Memory B cell (primary cell): ENCODE data around the gene CTU1.

ENCODE experiments used
- ATAC-seq: fragments of 150-1000 bp; cut with Tn5 transposase; 2 replicates; pipeline ENCODE4 v1.10.0; 2021; ENCODE audit warnings: low read depth, mild to moderate bottlenecking, moderate library complexity
- DNase-seq, 2 donors: peaks; one replicate each; pipeline ENCODE4 v3.0.0; 2022; ENCODE audit warnings: low spot score in 2 of 2
- H3K27ac Mint-ChIP-seq: one replicate; pipeline ENCODE4 v1.8.0; 2022; ENCODE audit warnings: mild to moderate bottlenecking, moderate library complexity, mixed read lengths
- H3K27me3 Mint-ChIP-seq: one replicate; pipeline ENCODE4 v1.8.0; 2022; ENCODE audit warnings: mixed read lengths
- H3K36me3 Mint-ChIP-seq: one replicate; pipeline ENCODE4 v1.8.0; 2022; ENCODE audit warnings: mild to moderate bottlenecking, mixed read lengths
- H3K4me1 Mint-ChIP-seq: one replicate; pipeline ENCODE4 v1.8.0; 2022; ENCODE audit warnings: mixed read lengths
- H3K4me3 Mint-ChIP-seq: one replicate; pipeline ENCODE4 v1.8.0; 2022; ENCODE audit warnings: mild to moderate bottlenecking, moderate library complexity, mixed read lengths
- H3K9me3 Mint-ChIP-seq: one replicate; pipeline ENCODE4 v1.8.0; 2022; ENCODE audit warnings: mixed read lengths

CTU1 gene

DNA sequence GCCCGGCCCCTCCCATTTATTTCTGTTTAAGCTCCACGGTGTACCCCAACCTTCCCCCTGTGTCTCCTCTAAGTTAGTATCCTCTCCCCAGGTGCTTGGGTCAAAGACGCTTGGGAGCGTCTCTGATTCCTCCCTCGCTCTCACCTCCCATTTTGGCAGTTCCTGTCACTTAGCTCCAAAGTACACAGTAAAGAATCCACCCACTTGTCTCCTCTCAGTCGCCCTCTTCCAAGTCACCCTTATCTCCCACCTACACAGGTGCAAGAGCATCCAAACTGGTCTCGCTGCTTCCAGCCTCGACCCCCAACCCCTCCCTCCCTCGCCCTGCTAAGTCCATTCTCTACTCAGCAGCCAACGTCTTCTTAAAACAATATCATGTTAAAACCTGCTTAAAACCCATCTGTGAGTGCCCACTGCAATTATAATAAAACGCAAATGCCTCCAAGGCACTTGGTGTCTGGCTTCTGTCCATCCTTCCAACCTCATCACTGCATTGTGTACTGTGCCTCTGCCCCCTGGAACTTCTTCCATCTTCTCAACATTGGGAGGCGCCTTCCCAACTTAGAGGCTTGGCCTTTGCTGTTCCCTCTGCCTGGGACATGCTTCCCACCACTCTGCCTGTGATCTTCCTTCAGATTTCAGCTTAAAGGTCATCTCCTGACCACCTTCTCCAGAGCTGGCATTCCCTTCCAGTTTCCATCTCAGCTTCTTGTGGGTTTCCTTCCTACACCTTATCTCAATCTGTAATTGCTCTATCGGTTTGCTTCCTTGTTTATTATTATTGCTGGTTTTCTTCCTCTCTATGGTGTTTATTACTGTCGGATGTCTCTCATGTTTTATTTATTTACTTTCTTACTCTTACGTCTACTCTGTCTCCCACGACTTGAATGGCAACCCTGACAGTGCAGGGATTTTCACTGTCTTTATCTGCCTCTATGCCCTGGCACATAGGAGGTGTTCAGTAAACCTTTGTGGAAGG is 16.0 kb downstream of the CTU1 start:
- H3K36me3 Mint-ChIP-seq = peaks cover 10% of the 10 kb centered on the region
- peaks cover 7% of the 10 kb centered on the region for H3K4me1 Mint-ChIP-seq
- H3K9me3 Mint-ChIP-seq = no peaks in the 10 kb centered on the region
- ATAC-seq (no peak), DNase-seq (no peak)
- H3K27me3 Mint-ChIP-seq = no peaks in the 10 kb centered on the region
- H3K27ac Mint-ChIP-seq = no peak overlapping the region
- no peak overlapping the region for H3K4me3 Mint-ChIP-seq

DNA sequence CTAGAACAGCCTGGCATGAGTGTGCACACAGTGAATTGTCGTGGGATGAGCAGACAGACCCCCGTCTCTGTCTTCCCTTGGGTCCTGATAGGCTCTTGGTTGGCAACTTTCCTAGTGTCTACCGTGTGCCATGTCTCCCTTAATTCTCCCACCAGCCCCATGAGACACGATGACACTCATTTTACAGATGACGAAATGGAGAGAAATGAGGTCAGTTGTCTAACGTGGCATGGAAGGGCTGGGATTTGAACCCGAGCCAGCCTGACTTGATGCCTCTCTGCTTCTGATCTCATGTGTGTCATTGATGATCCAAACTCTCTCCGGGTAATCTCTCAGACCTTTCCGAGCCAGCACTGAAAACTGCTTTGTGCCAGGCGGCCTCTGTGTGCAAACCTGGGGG is 17.1 kb downstream of the CTU1 start:
- no peak overlapping the region for H3K4me3 Mint-ChIP-seq
- H3K9me3 Mint-ChIP-seq = no peaks in the 10 kb centered on the region
- ATAC-seq (no peak), DNase-seq (no peak)
- no peak overlapping the region for H3K27ac Mint-ChIP-seq
- H3K27me3 Mint-ChIP-seq = no peaks in the 10 kb centered on the region
- H3K4me1 Mint-ChIP-seq = peaks cover 2% of the 10 kb centered on the region
- peaks cover 10% of the 10 kb centered on the region for H3K36me3 Mint-ChIP-seq

DNA sequence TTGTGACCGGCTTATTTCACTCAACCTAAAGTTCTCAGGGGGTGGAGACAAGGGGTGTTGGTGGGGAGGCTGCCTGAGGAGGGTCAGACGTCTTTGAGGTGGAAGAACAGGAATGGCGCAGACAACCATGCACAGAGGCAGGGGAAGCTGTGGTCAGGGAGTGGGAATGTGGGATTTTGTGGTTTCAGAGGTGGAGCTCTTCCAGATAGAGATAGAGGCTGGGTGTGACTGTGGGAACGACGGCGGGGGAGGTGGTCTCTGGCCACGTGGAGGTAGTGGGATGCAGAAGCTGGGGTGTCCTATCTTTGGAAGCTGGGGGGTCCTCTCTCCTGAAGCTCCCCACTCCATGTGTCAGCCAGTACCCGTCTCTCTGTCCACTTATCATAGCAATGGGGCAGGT is 17.7 kb downstream of the CTU1 start:
- peaks cover 10% of the 10 kb centered on the region for H3K36me3 Mint-ChIP-seq
- no peak for DNase-seq
- no peak overlapping the region for H3K4me3 Mint-ChIP-seq
- ATAC-seq = no peak
- H3K27me3 Mint-ChIP-seq = no peaks in the 10 kb centered on the region
- H3K4me1 Mint-ChIP-seq = peaks cover 2% of the 10 kb centered on the region
- H3K27ac Mint-ChIP-seq = no peak overlapping the region
- no peaks in the 10 kb centered on the region for H3K9me3 Mint-ChIP-seq

DNA sequence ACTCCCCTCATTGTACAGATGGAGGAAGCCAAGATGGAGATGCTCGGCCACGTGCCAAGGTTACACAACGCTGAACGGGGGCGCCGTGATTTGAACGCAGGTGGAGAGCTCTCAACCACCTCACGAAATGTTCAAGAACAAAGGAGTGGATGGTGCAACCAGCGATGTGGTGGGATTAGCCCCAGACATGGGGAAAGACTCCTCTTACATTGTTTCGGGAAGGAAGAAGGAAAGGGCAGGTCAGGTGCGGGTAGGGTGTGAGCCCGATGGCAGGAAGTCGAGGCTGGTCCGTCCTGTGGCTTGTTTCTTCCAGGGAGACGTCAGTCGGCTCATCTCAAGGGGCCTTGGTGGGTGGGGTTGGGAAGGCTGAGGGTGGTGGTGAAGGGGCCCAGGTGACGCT is 18.4 kb downstream of the CTU1 start:
- H3K27me3 Mint-ChIP-seq = no peaks in the 10 kb centered on the region
- H3K4me1 Mint-ChIP-seq = peaks cover 2% of the 10 kb centered on the region
- no peak overlapping the region for H3K4me3 Mint-ChIP-seq

DNA sequence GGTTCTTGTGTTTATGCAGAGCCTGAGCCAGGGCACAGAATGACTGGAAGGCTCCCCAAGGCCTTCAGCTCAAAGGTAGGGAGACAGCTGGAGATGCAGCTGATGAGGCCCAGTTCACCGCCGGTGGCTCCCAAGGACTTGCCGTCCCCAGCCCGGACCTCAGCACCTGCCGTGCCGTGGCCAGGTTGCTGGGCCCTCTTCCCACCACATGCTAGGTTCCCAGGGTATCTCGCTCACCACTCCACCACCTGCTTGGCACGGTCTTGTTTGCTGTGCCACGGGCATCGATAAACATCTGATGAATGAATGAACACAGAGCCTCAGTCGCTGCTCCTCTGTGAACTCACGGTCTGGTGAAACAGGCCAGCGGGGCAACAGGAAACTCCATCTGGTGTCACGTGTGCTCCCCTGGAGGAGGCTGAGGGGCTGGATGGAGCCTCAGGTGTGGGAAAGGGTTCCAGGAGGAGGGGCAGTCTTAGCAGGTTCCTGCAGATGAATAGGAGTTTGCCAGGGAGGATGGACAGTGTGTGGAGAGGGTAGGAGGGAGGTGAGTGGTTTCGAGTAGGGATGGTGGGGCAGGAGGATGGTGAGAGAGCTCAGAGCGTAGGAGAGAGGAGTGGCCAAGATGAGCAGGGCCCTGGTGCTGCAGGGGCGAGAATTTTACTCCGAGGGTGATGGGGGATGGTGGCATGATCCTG is 21.9 kb downstream of the CTU1 start:
- Mint-ChIP-seq H3K27me3 (peaks cover 18% of the 10 kb centered on the region), H3K4me3 (no peak overlapping the region), H3K4me1 (peaks cover 5% of the 10 kb centered on the region), H3K9me3 (no peaks in the 10 kb centered on the region), H3K27ac (no peak overlapping the region), H3K36me3 (peaks cover 10% of the 10 kb centered on the region)
- DNase-seq = no peak
- no peak for ATAC-seq

More for the DNA sequence above, 18.4 kb downstream of the CTU1 start:
- DNase-seq = no peak
- ATAC-seq = no peak
- Mint-ChIP-seq H3K9me3 (no peaks in the 10 kb centered on the region), H3K27ac (no peak overlapping the region), H3K36me3 (peaks cover 10% of the 10 kb centered on the region)

DNA sequence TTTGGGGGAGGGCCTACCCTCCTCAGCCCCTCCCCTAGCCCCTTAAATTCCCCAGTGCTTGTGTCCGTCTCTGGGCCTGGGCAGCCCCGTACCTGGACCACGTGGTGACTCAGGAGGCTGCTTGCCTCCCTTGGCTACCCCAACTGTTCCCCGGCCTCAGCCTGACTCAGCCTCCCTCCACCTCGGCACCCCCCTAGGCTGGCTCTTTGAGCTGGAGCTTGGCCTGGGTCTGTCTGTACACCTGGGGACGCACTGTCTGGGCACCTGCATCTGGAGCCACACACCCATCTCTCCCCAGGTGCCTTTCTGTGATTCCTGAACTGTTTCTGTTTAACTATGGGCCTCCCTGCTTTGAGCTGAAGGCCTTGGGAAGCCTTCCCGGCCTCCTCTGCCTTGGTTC is 23.7 kb downstream of the CTU1 start:
- no peak overlapping the region for H3K4me3 Mint-ChIP-seq
- no peak for DNase-seq
- peaks cover 12% of the 10 kb centered on the region for H3K36me3 Mint-ChIP-seq
- peaks cover 5% of the 10 kb centered on the region for H3K4me1 Mint-ChIP-seq
- H3K27ac Mint-ChIP-seq = no peak overlapping the region
- H3K27me3 Mint-ChIP-seq = peaks cover 18% of the 10 kb centered on the region
- H3K9me3 Mint-ChIP-seq = no peaks in the 10 kb centered on the region
- ATAC-seq = no peak

DNA sequence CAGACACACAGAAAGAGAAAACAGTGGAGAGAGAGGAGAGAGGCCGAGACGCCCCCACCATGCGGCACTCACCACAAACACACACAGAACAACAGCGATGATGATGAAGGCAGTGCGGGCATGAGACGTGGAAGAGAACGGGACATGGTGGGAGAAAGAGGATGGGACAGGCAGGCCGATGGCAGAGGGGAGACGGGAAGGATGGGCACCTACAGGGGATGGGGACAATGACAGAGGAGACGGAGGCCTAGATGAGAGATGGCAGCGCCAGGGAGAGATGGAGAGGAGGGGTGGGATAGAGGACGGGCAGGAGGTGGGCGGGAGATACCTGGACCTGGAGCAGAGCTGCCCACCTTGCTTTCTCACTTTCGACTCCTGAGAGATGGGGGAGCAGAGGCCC is 24.4 kb downstream of the CTU1 start:
- Mint-ChIP-seq H3K27ac (no peak overlapping the region), H3K27me3 (peaks cover 18% of the 10 kb centered on the region), H3K9me3 (no peaks in the 10 kb centered on the region), H3K36me3 (peaks cover 10% of the 10 kb centered on the region), H3K4me3 (no peak overlapping the region), H3K4me1 (peaks cover 5% of the 10 kb centered on the region)
- DNase-seq (no peak), ATAC-seq (no peak)

DNA sequence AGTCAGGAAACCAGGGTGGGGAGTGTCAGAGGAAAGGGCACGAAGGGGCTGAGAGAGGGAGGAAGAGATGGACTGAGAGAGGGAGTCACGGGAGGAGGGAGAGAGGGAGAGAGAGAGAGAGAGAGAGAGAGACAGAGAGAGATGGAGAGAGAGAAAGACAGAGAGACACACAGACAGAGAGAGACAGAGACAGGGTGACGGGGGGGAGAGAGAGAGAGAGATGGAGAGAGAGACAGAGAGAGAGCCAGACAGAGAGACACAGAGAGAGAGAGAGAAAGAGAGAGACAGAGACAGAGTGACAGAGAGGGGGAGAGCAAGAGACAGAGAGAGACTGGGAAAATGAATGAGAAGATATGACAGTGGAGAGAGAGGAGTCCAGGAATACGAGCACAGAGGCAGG is 25.0 kb downstream of the CTU1 start:
- Mint-ChIP-seq H3K4me3 (no peak overlapping the region), H3K27ac (no peak overlapping the region), H3K27me3 (peaks cover 18% of the 10 kb centered on the region), H3K36me3 (peaks cover 10% of the 10 kb centered on the region), H3K4me1 (peaks cover 5% of the 10 kb centered on the region), H3K9me3 (no peaks in the 10 kb centered on the region)
- DNase-seq (no peak), ATAC-seq (no peak)

DNA sequence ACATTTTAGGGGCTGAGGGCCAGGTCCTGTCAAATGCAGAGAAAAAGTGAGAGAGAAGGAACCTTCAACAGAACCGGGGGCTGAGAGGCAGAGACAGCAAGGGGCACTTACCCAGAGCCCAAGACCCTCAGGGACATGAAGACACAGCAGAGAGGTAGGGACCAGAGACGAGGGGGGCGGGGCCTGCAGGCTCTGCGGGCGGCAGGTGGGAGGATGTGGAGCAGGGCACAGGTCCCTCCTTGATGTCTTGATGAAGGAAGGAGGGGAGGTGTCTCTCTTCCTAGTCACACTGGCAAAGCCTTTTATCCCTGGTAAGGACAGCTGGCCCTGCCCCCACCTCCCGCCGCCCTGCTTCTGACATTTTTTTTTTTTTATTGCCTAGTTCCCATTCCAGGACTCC is 25.6 kb downstream of the CTU1 start, which contains the start of gene KLK14:
KLK14 (minus strand) TSS at position 277 of the 400 bp plus-strand sequence; CDS start at position 4, 273 bp downstream.
- Mint-ChIP-seq H3K36me3 (peaks cover 10% of the 10 kb centered on the region), H3K27ac (no peak within 1 kb of the TSS)

DNA sequence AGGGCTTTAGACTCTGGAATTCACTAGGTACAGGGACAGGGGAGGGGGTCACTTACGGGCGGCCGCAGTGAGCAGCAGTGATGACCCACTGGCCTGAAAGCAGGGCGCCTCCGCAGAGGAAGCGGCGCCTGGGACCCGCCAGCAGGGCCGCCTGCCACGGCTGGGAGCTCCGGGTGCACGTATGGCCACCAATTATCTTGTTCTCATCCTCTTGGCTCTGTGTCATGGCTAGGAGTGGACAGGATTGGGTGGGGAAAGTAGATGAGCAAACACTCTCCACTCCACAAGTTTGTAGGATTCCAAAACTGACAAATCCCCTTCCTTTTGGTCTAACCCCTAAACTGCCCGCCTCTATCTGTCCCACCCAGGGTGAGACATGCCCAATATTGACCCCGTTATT is 26.7 kb downstream of the CTU1 start:
- peaks cover 3% of the 10 kb centered on the region for H3K36me3 Mint-ChIP-seq
- no peak for ATAC-seq
- peaks cover 18% of the 10 kb centered on the region for H3K27me3 Mint-ChIP-seq
- no peak for DNase-seq
- no peaks in the 10 kb centered on the region for H3K9me3 Mint-ChIP-seq
- no peak overlapping the region for H3K27ac Mint-ChIP-seq
- no peak overlapping the region for H3K4me3 Mint-ChIP-seq
- H3K4me1 Mint-ChIP-seq = peaks cover 5% of the 10 kb centered on the region

More for the DNA sequence above, 25.6 kb downstream of the CTU1 start, which contains the start of gene KLK14:
- Mint-ChIP-seq H3K4me1 (peaks cover 5% of the 10 kb centered on the region), H3K27me3 (peaks cover 18% of the 10 kb centered on the region), H3K4me3 (no peak within 1 kb of the TSS), H3K9me3 (no peaks in the 10 kb centered on the region)
- ATAC-seq (no peak), DNase-seq (no peak)

DNA sequence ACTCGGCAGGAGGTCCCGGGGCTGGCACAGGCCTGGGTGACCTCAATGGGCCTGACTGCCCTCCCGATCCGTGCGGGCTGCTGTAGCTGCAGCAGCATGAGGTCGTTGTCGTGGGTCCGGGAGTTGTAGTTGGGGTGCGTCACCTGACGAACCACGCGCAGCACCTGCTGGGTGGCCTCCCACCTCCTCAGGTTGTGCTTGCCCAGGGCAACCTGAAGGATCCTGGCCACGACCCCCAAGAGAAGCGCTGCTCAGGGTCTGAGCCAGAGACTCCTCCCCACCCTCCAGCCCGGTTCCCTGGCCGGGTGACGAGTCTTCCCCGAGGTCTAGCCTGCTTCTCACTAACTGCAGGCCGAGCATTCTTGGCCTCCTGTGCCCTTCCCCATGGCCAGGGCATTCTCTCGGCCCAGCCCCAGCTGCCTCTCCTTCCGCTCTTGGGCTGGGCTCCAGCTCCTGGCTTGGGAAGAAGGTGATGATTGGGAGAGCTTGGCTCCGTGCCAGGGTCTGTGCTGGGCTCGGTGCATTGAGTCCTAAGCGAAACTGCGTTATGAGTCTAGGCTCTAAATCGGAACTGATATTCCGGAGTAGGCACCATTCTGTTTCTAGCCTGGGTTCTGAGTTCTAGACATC is 28.6 kb downstream of the CTU1 start:
- peaks cover 21% of the 10 kb centered on the region for H3K27me3 Mint-ChIP-seq
- H3K36me3 Mint-ChIP-seq = peaks cover 1% of the 10 kb centered on the region
- DNase-seq (no peak), ATAC-seq (no peak)
- H3K4me3 Mint-ChIP-seq = no peak overlapping the region
- no peak overlapping the region for H3K27ac Mint-ChIP-seq
- H3K4me1 Mint-ChIP-seq = peaks cover 5% of the 10 kb centered on the region
- no peaks in the 10 kb centered on the region for H3K9me3 Mint-ChIP-seq

DNA sequence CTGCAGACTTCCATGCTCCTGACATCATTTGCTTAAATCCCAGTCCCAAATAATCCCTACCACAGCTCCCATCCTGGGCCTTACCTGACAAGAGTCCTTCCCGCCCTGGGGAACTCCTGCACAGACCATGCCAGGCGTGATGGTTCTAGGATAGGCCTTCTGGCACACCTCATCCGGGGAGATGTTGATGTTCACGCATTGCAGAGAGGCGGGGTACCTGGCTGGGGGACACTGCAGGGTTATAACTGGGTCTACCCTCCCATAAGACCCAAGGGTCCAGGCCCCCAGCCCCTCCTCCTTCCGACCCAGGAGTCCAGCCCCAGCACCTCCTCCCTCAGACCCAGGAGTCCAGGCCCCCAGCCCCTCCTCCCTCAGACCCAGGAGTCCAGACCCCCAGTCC is 29.5 kb downstream of the CTU1 start:
- ATAC-seq (no peak), DNase-seq (no peak)
- no peak overlapping the region for H3K27ac Mint-ChIP-seq
- H3K27me3 Mint-ChIP-seq = peaks cover 20% of the 10 kb centered on the region
- no peak overlapping the region for H3K4me3 Mint-ChIP-seq
- peaks cover 5% of the 10 kb centered on the region for H3K4me1 Mint-ChIP-seq
- peaks cover 1% of the 10 kb centered on the region for H3K36me3 Mint-ChIP-seq
- peaks cover 5% of the 10 kb centered on the region for H3K9me3 Mint-ChIP-seq

DNA sequence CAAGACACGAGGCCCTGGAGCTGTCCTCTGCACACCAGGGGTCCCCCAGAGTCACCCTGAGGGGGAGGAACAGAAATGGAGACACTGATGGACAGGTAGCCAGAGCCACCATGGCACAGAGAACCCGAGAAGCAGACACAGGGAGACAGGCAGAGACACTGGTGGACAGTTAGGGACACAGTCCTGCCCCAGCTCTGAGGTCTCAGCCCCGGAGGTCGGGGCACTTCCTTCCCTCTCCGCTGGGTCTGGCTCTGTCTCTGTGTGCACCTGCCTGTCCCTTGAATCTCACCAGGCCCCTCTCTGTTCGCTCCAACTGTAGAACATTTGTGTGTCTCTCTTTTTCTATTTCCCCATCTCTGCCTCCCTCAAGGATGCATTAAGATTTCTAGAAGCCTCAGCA is 30.1 kb downstream of the CTU1 start:
- H3K4me3 Mint-ChIP-seq = no peak overlapping the region
- peaks cover 5% of the 10 kb centered on the region for H3K9me3 Mint-ChIP-seq
- H3K36me3 Mint-ChIP-seq = peaks cover 1% of the 10 kb centered on the region
- H3K27me3 Mint-ChIP-seq = peaks cover 14% of the 10 kb centered on the region
- H3K4me1 Mint-ChIP-seq = peaks cover under 1% of the 10 kb centered on the region
- ATAC-seq (no peak), DNase-seq (no peak)
- no peak overlapping the region for H3K27ac Mint-ChIP-seq

DNA sequence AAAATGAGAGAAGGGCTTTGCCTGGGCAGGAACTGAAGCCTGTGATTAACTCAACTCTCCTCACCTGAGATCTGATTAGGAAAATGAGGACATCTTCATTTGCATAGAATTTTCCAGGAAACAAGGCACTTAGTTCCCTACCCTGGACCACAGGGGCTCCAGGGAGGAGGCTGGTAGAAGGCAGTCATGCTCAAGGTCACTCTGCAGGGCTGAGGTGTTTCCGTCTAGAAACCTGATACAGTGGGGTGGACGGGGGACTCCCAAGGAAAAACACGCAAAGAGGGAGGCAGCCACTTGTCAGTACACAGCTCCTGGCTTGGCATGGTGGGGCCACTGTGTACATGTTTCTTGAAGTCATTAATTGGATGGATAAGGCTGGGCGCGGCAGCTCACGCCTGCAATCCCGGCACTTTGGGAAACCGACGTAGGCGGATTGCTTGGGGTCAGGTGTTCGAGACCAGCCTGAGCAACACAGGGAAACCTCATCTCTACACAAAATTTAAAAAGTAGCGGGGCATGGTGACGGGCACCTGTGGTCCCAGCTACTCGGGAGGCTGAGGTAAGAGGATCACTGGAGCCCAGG is 31.5 kb downstream of the CTU1 start:
- Mint-ChIP-seq H3K9me3 (peaks cover 5% of the 10 kb centered on the region), H3K36me3 (peaks cover 1% of the 10 kb centered on the region), H3K27ac (no peak overlapping the region), H3K4me1 (no peaks in the 10 kb centered on the region), H3K27me3 (peaks cover 5% of the 10 kb centered on the region), H3K4me3 (no peak overlapping the region)
- ATAC-seq = no peak
- no peak for DNase-seq
